Measurements from ENCODE around the gene HS3ST2.

HS3ST2 gene

DNA sequence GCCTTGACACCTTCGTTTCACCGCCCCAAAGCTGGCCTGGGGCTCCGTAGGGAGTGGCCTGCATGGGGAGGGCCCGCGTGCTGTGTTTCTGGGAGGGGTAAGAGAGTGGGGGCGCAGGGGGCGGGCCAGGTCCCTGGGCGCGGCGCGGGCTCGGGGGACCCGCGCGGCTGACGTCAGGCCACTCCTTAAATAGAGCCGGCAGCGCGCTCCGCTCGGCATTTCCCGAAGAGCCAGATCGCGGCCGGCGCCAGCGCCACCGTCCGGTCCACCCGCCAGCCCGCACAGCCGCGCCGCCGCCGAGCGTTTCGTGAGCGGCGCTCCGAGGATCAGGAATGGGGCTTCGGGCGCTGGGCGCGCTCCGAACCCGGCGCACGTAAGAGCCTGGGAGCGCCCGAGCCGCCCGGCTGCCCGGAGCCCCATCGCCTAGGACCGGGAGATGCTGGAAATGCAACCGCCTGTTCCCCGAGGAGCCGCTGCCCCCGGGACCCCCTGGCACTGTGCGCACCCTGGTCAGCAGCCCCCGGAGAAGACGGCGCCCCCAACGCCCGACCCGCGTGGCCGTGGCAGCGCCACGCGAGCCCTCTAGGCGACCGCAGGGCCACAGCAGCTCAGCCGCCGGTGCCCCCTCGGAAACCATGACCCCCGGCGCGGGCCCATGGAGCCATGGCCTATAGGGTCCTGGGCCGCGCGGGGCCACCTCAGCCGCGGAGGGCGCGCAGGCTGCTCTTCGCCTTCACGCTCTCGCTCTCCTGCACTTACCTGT is at the start of gene HS3ST2:
Gene HS3ST2, plus strand, starts transcription at position 215 of the 763 bp plus-strand sequence. Its CDS starts 449 bp downstream, at position 664.
- DNase-seq, result peak; percentile 62

DNA sequence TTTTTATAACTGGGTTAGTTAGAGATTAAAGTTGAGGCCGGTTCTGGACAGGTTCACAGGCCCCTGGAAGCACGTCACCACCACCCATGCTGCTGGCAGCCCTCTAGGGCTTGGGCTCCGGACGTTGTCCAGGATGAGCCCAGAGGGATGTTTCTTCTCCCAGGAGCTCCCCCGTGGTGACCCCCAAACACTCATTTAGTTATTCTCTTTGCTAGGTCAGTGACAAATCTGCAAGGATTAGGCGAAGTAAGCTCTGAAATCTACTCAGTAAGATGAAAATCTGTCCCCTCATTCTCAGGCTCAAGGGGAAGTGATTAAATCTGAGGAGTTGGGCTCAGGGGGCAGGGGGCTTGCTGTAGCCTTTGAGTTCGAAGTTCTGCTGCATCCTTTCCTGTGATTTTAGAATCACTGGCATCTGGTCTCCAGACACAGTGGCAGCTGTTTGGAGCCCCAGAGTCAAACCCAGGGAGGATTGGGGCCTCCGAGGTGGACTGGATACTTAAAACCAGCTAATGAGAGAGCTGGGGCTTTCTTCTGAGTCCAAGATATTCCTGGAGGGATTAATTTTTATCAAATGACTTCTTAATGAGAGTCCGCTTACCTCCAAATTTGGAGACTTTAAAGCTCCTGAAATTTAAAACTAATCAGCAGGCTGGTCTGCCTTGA is 49.2 kb upstream of the HS3ST2 start:
- DNase-seq, result no peak

DNA sequence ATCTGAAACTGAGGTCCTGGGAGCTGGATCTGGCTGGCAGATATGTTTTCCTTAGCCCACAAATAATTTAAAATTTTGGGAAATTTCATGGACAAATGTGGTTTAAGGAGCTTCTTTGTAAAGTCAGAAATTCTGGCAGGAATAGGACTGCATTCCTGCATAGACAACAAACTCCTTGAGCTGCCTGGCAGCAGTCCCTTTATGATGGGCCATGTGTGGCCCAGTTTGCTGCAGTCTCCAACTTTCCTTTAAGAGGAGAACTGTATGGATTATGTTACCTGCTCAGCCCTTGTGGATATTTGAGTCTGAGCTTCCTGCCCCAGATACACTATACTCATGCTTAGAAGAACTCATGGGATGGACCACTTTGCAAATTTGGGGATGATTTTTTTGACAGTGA is 48.5 kb upstream of the HS3ST2 start:
- no peak for DNase-seq

DNA sequence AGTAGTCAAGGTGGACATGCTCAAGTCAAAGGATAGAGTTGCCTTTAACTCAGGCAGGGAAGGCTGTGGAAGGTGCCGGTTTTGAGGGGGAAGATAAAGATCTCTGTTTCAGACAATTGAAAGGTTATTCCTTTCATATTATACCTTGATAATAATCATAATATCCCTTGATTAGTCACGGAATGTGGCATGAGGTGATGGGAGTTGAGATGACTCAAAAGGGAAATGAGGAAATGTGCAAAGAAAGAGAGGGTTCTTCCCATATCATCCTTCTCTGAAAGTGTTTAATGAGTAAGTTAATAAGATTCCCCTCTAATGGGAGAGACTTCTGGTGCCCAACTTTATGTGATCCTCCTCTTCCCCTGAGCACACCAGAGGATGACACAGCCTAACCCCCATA is 43.1 kb upstream of the HS3ST2 start:
- DNase-seq, result no peak

DNA sequence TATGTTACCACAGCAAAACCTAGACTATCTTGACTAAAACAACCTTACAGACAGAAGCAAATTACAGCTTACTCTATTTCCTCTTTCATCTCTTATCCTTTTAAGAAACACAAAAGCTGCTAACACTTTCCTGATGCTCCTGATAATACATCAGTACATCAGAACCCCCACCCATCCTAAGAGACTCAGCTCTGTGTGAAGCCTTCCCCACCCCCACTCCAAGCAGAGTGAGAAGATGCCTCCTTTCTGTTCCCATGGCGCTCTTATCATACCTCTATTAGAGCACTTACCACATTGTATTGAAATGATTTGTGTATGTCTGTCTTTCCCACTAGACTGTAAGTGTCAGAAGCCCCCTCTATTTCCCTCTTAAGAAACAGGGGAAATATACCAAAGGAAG is 42.4 kb upstream of the HS3ST2 start:
- DNase-seq, result no peak

DNA sequence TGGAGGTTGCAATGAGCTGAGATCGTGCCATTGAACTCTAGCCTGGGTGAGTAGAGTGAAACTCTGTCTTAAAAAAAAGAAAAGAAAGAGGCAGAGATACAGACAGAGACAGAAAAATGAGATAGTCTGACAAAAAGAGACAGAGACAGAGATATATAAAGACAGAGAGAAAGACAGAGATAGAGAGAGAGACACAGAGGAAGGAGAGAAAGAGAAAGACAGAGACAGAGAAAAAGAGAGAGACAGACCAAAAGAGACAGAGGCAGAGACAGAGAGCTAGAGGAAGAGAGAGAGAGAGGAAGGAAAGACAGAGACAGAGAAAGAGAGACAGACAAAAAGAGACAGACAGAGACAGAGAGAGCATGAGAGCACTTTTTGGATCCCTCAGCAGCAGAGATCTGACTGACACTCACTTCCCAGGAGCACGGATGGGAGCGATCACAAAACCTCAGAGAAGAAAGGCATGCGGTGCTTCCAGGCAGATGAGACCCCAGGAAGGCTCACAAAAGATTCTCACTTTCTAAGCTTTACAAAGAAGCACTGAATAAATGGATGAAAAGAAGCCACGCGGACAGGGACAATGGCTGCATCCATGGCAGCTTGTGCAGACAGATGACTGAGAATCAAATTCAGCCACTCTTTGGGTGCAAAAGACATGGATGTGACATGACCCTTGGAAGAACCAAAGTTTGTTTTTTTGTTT is 38.6 kb upstream of the HS3ST2 start:
- DNase-seq, result no peak

DNA sequence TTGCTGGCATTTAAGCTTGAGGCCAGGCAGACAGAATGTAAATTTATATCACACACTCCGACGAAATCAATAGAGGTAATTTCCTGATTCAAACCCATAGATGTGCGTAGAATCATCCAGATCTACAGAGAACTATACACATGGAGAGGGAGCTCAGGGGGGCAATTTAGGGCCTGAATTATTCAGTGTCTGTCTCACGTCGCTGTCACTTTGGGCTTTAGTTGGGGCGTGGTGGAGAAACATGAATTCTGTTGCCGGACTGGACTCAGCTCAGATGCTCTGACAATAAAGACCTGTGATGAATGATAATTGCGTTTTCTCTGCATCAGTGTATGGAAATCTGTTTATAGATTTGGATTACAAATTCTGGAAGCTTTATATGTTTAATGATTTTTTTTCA is 32.5 kb upstream of the HS3ST2 start:
- no peak for DNase-seq

DNA sequence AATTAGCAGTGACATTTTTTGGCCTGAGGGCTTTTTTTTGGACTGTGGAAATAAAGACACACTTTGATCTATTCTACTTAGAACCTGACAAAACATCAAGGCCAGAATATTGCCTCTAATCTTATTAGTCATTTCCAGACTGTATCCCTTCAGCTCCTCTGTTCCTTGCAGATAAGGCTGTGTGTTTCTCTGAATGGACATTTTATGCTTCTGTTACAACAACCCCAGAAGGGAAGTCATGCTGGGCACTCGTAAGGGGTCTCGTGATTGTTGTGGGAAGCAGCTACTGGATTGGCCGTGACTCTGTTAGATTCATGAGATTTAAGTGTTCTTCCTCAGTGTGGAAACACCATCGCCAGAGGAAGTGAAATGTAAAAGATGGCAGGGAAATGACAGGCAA is 31.6 kb upstream of the HS3ST2 start:
- peak; percentile 76 for DNase-seq

DNA sequence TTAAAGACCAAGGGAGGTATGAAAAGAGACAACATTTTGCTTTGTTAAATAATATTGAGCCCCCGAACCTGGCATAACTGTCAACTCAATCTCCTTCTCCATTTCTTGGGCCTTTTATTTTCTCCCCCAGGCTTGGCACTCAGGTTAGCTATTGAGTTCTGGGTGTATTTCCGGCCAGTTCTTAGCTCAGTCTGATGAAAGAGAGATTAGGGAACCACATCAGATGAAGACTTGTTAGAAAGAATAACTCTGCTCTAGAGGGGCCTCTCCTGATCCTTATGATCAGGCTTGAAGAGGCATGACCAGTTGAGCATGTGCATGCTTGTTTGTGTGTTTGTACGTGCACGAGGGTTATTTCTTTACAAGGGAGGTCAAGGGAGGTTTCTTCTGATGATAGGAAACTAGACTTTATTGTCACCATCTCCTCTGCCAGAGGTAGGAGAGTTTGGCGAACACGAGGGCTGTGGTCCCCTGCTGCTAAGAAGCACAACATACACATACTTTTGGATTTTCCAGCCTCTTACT is 29.2 kb upstream of the HS3ST2 start:
- DNase-seq, result no peak

DNA sequence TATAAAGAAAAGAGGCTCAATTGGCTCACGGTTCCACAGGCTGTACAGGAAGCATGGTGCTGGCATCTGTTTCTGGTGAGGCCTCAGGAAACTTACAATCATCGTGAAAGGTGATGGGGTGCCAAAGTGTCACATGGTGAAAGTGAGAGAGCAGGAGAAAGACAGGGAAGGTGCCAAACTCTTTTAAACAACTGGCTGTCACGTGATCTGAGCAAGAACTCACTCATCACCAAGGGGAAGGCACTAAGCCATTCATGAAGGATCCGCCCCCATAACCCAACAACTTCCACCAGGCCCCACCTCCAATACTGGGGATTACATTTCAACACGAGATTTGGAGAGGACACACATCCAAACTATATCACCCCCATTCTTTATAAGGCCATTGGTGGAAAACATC is 28.4 kb upstream of the HS3ST2 start:
- DNase-seq, result no peak

DNA sequence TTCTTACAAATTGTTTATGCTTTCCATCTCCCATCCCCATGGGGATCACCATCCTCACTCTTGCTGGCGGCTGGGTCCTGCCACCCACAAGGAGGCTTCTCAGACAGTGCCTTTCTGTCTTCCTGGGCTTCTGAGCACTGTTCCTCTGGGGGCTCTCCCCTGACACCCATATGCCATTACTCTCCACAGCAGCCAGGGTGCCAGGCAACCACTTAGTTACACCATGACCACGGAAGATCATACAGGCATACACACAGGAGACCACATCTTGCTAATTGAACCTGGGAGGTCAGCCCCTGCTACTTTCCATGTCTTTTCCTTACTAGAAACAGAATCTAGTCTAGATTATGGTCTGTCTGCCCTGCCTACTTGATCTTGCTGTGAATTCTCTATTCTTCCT is 27.7 kb upstream of the HS3ST2 start:
- no peak for DNase-seq

DNA sequence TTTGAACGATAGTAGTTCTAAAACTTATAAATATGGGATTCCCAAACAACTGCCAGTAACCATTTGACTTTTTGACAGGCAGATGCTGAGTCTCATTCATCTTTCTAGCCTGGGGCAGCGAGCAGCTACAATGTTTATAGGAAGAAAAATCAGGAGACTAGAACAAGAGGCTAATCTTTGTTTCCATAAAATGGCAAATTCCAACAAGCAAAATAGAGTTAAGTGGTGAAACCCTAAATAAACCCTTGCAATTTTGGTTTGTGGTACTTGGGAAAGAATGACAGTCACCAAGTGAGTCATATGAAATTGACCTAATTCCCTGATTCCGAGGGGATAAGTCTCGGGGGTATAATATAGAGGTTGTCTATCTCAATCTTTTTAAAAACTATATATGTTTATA is 27.3 kb upstream of the HS3ST2 start:
- no peak for DNase-seq

DNA sequence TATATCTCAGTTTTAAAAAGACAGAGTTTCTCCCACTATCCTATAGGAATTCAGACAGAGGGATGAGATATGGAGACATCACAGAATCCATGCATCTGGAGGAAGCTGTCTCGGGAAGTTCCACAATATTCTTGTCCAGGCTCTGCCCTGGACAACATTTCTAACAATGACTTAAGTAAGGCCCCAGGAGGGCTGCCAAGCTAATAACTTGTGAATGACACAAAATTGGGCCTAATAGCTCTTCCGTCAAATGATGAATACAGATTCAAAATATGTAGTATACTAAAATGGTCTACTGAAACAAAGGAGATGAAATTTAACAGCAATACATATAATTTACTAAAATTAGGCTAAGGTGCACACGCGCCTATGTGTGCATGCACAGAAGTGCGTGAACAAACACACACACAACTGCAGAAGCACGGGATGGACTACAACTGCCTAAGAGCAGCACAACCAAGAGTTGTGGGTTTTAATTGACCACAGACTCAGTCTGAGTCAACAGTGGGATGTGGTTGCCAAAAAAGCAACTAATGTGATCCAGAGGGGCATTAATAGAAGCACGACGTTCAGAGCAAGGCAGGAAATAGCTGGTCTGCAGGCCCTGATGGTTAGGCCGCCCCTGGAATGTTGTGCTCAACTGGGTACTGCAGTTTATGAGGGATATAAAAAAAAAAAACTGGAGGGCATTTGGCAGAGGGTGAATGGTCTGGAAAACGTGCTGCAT is 26.3 kb upstream of the HS3ST2 start:
- peak; percentile 32 for DNase-seq

DNA sequence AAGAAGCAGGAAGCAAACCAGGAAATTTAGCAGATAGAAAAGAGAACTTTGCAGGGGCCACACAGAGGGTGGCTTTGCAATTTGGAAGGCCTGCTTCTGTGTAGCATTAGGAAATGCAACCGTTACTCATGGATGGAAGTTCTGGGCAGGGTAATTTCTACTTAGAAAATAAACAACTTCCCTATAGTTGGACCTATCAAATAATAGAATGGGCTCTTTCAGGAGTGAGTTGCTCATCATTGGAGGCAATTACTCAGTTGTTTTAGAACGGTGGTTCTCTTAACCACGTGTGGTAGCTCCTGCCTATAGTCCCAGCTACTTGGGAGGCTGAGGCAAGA is 25.8 kb upstream of the HS3ST2 start:
- peak; percentile 72 for DNase-seq

DNA sequence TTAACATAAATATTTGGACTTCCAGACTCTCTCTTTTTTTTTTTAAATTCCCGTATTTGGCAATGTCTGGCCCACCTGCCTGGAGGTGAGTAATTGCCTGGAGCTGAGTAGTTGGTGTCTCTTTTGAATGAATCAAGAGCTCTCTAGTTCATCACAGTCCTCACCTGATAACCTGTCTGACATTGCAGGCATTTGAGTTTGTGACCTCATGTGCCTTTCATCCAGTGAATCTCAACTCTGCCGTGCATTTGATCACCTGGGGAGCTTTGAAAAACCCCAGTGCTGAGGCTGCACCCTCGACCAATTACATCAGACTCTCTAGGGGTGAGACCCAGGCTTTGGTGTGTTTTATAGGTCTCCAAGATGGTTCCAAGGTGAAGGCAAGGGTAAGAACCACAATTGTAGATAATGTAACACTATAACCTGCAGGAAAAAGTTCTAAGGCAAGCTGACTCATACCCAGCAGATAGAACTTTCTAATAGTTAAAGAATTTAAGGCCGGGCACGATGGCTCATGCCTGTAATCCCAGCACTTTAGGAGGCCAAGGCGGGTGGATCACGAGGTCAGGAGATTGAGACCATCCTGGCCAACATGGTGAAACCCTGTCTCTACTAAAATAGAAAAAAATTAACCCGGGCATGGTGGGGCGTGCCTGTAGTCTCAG is 24.5 kb upstream of the HS3ST2 start:
- no peak for DNase-seq

DNA sequence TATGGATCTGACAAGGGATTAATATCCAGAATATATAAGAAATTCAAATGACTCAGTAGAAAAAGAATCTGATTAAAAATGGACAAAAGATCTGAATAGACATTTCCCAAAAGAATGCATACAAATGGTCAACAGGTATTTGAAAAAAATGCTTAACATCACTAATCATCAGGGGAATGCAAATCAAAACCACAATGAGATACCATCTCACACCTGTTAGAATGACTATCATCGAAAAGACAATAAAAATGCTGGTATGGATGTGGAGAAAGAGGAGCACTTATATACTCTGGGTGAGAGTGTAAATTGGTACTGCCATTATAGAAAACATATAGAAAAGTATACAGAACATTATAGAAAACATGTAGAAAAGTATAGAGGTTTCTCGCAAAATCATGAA is 16.4 kb upstream of the HS3ST2 start:
- DNase-seq, result no peak

DNA sequence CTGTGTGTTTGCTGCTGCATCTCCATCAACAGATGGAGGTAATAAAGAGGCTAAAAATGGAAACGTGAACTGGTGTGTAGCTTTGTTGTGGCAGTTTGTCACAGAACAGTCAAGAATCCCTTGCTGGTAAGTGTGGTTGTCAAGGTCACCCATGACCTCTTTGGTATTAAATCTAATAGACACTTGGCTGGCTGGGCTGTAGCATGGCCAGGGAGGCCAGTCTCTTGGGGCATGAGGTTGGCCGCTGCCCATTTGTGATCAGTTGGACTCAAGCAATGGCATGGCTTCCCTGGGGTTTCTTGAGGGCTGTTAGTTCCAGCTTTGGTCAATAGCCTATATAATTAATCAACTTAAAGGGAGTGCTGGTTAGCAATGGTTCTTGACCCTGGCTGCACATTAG is 14.8 kb upstream of the HS3ST2 start:
- no peak for DNase-seq

DNA sequence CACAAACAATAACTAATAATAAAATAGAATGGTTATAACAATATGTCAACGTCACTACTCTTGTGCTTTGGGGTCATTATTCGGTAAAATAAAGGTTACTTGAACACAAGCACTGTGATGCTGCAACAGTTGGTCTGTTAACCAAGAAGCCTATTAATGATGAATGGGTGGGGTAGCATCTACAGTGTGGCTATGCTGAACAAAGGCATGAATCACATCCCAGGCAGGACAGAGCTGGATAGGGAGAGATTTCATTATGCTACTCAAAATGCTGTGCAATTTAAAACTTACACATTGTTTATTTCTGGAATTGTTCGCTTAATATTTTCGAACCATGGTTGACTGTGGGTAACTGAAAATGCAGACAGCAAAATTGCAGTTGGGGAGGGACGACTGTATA is 9.1 kb upstream of the HS3ST2 start:
- no peak for DNase-seq

DNA sequence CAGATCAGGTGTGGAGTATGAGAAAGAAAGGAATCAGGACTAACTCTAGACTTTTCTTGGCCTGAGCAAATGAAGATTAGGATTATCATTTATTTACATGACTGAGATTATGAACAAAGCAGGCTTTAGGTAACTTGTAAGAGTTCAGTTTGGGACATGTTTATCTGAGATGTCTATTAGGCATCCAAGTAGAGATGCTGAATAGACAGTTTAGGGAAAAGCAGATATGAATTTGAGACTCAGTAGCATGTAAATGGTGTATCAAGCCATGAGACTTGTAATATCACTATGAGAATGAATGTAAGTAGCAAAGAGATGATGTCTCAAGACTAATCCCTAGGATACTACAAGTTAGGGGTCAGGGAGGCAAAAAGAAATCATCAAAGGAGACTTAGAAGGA is 8.6 kb upstream of the HS3ST2 start:
- no peak for DNase-seq

DNA sequence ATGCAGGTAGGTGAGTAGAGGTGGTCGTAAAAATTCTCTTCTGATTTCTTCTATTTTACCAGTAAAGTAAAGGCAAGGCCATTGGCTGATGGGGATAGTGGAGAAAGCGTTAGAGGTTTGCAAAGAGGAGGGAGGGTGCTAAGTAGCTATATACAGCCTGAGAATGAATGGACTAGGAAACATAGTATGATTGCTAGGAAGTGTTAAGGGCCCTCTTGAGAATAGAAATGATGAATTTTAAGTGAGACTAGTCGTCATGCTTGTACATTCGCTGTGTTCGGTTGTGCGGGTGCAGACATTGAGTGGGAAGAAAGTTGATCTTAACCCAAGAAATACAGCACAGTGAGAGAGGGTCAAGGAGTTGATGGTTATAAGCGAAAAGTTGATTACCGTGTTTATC is 7.2 kb upstream of the HS3ST2 start:
- DNase-seq, result no peak

DNA sequence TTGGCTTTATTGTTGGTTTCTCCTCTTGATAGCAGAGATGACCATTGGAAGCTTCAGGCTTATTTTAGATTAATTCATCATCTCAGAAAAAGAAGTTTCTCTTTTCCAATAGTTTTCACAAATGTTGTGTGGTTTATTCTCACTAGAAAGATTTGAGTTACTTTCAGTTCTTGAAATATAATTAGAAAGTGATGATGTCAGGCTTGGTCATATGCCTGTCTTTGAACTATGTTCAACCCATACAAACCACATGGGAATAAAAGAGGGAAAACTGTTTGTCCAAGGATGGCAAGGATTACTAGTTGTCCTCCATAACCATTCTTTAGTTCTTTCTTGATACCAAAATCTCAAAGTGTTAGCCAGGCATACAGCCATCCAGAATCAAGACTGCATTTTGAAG is 3.7 kb upstream of the HS3ST2 start:
- DNase-seq, result peak; percentile 52

DNA sequence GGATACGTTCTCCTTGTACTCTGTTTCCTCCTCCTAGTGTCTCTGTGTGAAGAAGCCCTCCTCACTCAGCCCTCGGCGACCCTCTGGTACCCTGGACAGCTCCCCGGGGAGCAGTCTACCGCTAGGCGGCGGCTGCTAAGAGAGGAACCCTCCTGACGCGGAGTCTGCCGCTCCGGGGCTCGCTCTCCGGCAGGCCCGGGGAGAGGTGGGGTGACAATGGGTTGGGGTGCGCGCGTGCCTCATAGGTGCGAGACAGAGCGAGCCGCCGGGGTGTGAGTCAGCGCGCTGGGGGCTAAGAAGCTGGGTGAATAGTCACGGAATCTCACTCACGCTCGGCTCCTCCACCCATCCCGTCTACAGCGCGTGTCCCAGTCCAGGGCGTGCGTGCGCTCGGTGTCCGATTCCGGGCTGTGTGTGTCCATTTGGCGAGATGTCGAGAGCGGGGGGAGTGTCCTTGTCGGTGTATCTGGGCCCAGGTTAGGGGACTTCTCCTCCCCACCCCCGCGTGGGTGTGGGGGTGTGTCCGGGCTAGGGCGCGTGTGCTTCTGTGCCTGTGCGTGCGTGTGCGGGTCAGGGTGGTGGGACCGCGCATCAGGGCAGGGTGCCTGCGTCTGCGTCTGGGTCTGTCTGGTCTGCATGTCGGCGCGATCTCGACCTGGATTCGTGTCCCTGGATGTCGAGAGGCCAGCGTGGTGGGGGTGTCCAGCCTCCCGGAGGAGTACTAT is 577 bp upstream of the HS3ST2 start:
- peak; percentile 67 for DNase-seq

Data from suppressor macrophage treated with lipopolysaccharide for 4 hours (primary cell).